ENCODE results near the gene UEVLD. TPM values are rescaled to one million over a fixed set of nuclear protein-coding genes. Genes with fewer than 3 reads are reported as not detected.
A peak's percentile ranks its signal among the peaks of the same experiment; 100 is the strongest.
"Not testable (repeated sequence)": the region's sequence is repeated elsewhere in the genome, so short reads cannot be mapped to it uniquely, and the experiment has no call there.

UEVLD gene
- total RNA-seq, 1 donor from 2014 or later, result 21.4 TPM

DNA sequence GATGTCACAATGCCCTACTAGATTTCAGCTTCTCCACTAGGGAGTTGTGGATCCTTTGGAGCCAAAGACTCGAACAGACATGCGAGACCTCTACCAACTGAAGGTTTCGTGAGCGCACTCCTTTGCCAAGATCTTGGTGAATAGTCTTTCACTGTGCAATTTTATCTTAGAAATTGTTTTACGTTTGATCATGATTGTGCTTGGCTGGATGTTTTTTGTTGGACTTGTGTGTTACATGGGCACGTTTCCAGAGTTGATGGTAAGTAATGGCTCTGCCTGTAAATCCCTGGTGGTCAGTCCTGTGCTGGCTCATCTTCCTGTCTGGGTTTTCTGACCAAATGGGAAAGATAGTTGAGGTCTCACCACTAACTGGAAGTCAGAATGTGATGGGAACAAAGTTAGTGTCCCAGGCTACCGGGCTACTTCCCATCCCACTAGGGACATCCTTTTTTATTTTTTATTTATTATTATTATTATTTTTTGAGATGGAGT lies 11.3 kb upstream of the UEVLD start, which contains the start of gene MISFA:
Gene MISFA, plus strand, starts transcription at position 51 of the 492 bp plus-strand sequence. Its CDS starts 140 bp downstream, at position 191.
- TF ChIP-seq, protein P1, sequence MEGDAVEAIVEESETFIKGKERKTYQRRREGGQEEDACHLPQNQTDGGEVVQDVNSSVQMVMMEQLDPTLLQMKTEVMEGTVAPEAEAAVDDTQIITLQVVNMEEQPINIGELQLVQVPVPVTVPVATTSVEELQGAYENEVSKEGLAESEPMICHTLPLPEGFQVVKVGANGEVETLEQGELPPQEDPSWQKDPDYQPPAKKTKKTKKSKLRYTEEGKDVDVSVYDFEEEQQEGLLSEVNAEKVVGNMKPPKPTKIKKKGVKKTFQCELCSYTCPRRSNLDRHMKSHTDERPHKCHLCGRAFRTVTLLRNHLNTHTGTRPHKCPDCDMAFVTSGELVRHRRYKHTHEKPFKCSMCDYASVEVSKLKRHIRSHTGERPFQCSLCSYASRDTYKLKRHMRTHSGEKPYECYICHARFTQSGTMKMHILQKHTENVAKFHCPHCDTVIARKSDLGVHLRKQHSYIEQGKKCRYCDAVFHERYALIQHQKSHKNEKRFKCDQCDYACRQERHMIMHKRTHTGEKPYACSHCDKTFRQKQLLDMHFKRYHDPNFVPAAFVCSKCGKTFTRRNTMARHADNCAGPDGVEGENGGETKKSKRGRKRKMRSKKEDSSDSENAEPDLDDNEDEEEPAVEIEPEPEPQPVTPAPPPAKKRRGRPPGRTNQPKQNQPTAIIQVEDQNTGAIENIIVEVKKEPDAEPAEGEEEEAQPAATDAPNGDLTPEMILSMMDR (IDR thresholded peaks at IDR 0.05), result no peak
- no peaks in the 10 kb centered on the region for H3K27me3 Mint-ChIP-seq (ENCODE audit: low read depth)
- H3K9me3 Mint-ChIP-seq (ENCODE audit: low read depth), result no peaks in the 10 kb centered on the region
- H3K36me3 Mint-ChIP-seq (ENCODE audit: low read depth), result no peaks in the 10 kb centered on the region
- H3K4me1 Mint-ChIP-seq (ENCODE audit: low read depth), result peaks cover 12% of the 10 kb centered on the region
- DNase-seq (ENCODE audit: low spot score), result no peak
- no peak within 1 kb of the TSS for H3K4me3 Mint-ChIP-seq (ENCODE audit: unreplicated experiment)
- H3K27ac Mint-ChIP-seq (ENCODE audit: unreplicated experiment), result no peak within 1 kb of the TSS

DNA sequence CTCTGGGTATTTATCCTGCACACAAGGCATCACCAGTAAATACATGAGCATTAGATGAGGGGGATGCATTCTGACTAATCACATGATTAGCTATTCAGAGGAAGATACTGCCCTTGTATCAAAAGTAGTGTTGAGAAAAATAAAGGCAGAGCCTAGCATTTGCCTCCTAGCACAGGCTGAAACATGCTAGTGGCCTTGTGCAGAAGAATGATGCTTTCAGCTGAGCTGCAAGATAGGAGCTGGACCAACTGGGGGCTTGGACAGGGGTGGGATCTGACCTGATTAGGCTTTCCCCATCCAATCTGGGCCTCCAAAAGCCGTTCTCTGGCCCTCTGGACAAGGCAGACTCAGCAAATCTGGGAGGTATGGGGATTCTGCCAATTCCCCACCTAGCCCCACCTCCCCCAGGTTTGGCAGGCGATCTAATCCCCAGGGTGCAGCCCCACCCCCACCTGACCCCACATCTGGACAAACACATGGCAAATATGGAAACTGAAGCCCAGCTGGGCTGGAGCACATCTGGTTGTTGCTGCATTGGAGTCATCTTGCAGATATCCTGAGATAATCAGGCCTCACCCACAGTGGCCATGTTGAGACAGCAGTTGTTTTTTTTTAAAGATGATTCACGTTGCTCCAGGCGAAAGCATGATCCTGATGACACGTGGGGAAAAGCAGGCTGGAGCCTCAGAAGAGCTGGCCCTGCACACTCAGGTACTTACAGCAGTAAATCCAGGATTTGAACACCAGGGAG lies 6.6 kb upstream of the UEVLD start:
- Mint-ChIP-seq H3K27ac (ENCODE audit: unreplicated experiment) (peak overlapping the region; percentile 17), H3K9me3 (ENCODE audit: low read depth) (no peaks in the 10 kb centered on the region), H3K27me3 (ENCODE audit: low read depth) (no peaks in the 10 kb centered on the region), H3K36me3 (ENCODE audit: low read depth) (no peaks in the 10 kb centered on the region), H3K4me3 (ENCODE audit: unreplicated experiment) (no peak overlapping the region), H3K4me1 (ENCODE audit: low read depth) (no peaks in the 10 kb centered on the region)
- TF ChIP-seq, protein P1 (IDR thresholded peaks at IDR 0.05), result no peak
- no peak for DNase-seq (ENCODE audit: low spot score)

DNA sequence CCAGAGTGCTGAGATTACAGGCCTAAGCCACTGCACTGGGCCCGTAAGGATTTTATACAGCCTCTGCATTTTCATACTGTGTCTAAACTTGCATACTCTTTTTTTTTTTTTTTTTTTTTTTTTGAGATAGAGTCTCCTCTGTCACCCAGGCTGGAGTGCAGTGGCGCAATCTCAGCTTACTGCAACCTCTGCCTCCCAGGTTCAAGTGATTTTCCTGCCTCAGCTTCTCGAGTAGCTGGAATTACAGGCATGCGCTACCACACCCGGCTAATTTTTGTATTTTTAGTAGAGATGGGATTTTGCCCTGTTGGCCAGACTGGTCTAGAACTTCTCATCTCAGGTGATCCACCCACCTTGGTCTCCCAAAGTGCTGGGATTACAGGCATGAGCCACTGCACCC lies 5.6 kb upstream of the UEVLD start:
- H3K9me3 Mint-ChIP-seq (ENCODE audit: low read depth); H3K27me3 Mint-ChIP-seq (ENCODE audit: low read depth); DNase-seq (ENCODE audit: low spot score); H3K36me3 Mint-ChIP-seq (ENCODE audit: low read depth); H3K4me3 Mint-ChIP-seq (ENCODE audit: unreplicated experiment); H3K27ac Mint-ChIP-seq (ENCODE audit: unreplicated experiment); H3K4me1 Mint-ChIP-seq (ENCODE audit: low read depth): not testable (repeated sequence)

DNA sequence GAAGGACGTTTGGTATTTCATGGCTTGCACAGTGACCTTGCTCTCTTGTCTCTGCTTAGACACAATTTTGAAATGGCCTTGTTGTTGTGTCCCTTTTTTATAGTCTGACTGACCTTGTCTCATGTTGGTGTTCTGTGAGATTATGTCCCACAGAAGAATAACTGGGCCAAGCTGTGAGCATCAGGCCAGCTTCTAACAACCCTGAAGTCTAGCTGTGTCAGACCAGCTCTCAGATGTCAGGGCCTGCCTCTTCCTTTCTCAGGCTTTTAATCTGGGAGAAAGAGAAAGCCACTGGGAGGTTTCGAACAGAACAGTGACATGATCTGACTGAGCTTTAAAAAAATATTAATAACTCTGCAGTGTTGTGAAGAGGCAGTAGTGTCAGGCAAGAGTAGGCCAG lies 2.0 kb upstream of the UEVLD start:
- H3K27me3 Mint-ChIP-seq (ENCODE audit: low read depth), result no peaks in the 10 kb centered on the region
- TF ChIP-seq, protein P1 (IDR thresholded peaks at IDR 0.05), result no peak
- DNase-seq (ENCODE audit: low spot score), result no peak
- H3K9me3 Mint-ChIP-seq (ENCODE audit: low read depth), result no peaks in the 10 kb centered on the region
- no peaks in the 10 kb centered on the region for H3K4me1 Mint-ChIP-seq (ENCODE audit: low read depth)
- H3K27ac Mint-ChIP-seq (ENCODE audit: unreplicated experiment), result no peak overlapping the region
- H3K36me3 Mint-ChIP-seq (ENCODE audit: low read depth), result no peaks in the 10 kb centered on the region
- no peak overlapping the region for H3K4me3 Mint-ChIP-seq (ENCODE audit: unreplicated experiment)

DNA sequence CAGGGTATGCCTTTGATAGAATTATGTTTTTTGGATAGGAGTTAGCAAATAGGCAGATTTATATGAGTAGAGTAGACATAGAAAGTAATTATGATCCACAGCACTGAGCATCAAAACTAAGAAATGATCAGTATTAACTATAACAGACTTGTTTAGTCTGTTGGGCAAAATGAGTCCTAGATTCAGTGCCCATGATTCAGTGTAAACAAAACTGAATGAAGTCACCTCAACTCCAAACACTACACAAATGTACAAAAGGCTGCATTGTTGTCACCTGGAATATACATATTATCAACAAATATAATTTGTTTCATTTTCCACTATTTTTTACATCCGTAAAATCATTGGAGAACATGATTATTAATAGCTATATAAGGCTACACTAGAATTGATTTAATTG lies 6.7 kb downstream of the UEVLD start:
- Mint-ChIP-seq H3K27me3 (ENCODE audit: low read depth) (no peaks in the 10 kb centered on the region), H3K9me3 (ENCODE audit: low read depth) (no peaks in the 10 kb centered on the region), H3K4me1 (ENCODE audit: low read depth) (no peaks in the 10 kb centered on the region), H3K27ac (ENCODE audit: unreplicated experiment) (no peak overlapping the region), H3K36me3 (ENCODE audit: low read depth) (peaks cover 3% of the 10 kb centered on the region), H3K4me3 (ENCODE audit: unreplicated experiment) (no peak overlapping the region)
- TF ChIP-seq, protein P1 (IDR thresholded peaks at IDR 0.05), result no peak
- no peak for DNase-seq (ENCODE audit: low spot score)

Data from chondrocyte (in vitro differentiated cells).